Heart left ventricle (tissue), 13 donors: ENCODE measurements around the gene STK33.

Source experiments
- CTCF ChIP-seq, 12 donors: fragments of 200-600 bp; sonication (generic) in 4 of 12; IDR thresholded peaks; one replicate each; pipeline versions ENCODE4 v1.5.0 to v1.8.0; 2018 to 2022; ENCODE audit warnings: antibody characterized with exemption in 12 of 12, mild to moderate bottlenecking in 5 of 12
- POLR2A ChIP-seq, 2 donors: fragments of 450-650 bp; IDR thresholded peaks; one replicate each; pipeline ENCODE4 v1.6.1; 2017; ENCODE audit warnings: antibody characterized with exemption in 2 of 2, mild to moderate bottlenecking in 2 of 2, moderate library complexity in 2 of 2
- donor health status: ischemic (EF 13 %, LVEDD 7.1; RV severe dilation, severe dysfunction).
- donor health status: DM: no; HTN: yes; CAD: no.
- donor health status: DM: no; HTN: no; CAD: no.
- donor health status: ischemic (EF 25% LVEDD 6.9; RV normal size, moderate dysfunction).
- donor health status: ischemic (EF 25% LVEDD 5.7; RV mildly dilated, moderate dysfunction).
- donor health status: ischemic (EF 35%, LVEDD 5.7; RV mildly dilated, moderate dysfunction).
- donor health status: nonischemic (EF 11% LVEDD 7.7; RV severe dilation, severe dysfunction).
- donor health status: DM: yes; HTN: yes; CAD: no.
- donor health status: PGD.
- donor health status: ischemic (EF 29% LVEDD 5.4; RV normal size, mild dysfunction).
- donor health status: nonischemic (EF 23%, LVEDD 6.1; RV moderate dilation, normal function).

GRCh38 chr11:8347978-8348377 lies 246.1 kb downstream of the STK33 start:
- TF ChIP-seq CTCF (IDR thresholded peaks at IDR 0.05) = no peak
- TF ChIP-seq POLR2A (IDR thresholded peaks at IDR 0.05) = no peak
